Fibroblast of lung (primary cell): Measurements from ENCODE around the gene ALS2CL. TPM values are rescaled to one million over a fixed set of nuclear protein-coding genes. Genes with fewer than 3 reads are reported as not detected.

Experiments used
- DNase-seq, 2 donors: peaks; one replicate each; pipeline versions ENCODE4 v3.0.0 to v3.0.0-alpha.2; 2010; ENCODE audit warnings: low read depth in 2 of 2
- H2AFZ ChIP-seq: 2 replicates; pipeline ENCODE4 v1.5.1; 2012; ENCODE audit warnings: low read length, control low read depth, inconsistent platforms
- H3K27ac ChIP-seq: 2 replicates; pipeline ENCODE4 v1.5.1; 2011; ENCODE audit warnings: low read length, control low read depth; ENCODE audit not compliant: insufficient read depth
- H3K27me3 ChIP-seq: 2 replicates; pipeline ENCODE4 v1.5.1; 2011; ENCODE audit warnings: mild to moderate bottlenecking, low read length; ENCODE audit not compliant: control insufficient read depth, insufficient read depth
- H3K36me3 ChIP-seq: 2 replicates; pipeline ENCODE4 v1.5.1; 2011; ENCODE audit warnings: low read length; ENCODE audit not compliant: control insufficient read depth, insufficient read depth
- H3K4me1 ChIP-seq: 2 replicates; pipeline ENCODE4 v1.5.1; 2011; ENCODE audit warnings: low read length; ENCODE audit not compliant: control insufficient read depth, insufficient read depth; ENCODE audit errors: extremely low read depth
- H3K4me2 ChIP-seq: 2 replicates; pipeline ENCODE4 v1.5.1; 2011; ENCODE audit warnings: low read length, control low read depth; ENCODE audit not compliant: insufficient read depth; ENCODE audit errors: extremely low read depth
- H3K4me3 ChIP-seq, 4 experiments: fragments of 200-600 bp in 1 of 4; sonication (generic) in 1 of 4; replicated peaks in 1 of 4; 2 replicates each; pipeline ENCODE4 v1.5.1; 2011 to 2016; ENCODE audit warnings: low read length in 4 of 4, low read depth in 3 of 4, mild to moderate bottlenecking in 3 of 4, control low read depth in 2 of 4, inconsistent platforms in 1 of 4, mixed read lengths in 1 of 4; ENCODE audit not compliant: insufficient read depth in 1 of 4; ENCODE audit errors: control extremely low read depth in 1 of 4
- H3K79me2 ChIP-seq: 2 replicates; pipeline ENCODE4 v1.5.1; 2012; ENCODE audit warnings: mild to moderate bottlenecking, low read length, inconsistent platforms; ENCODE audit not compliant: control insufficient read depth, insufficient read depth
- H3K9ac ChIP-seq: 2 replicates; pipeline ENCODE4 v1.5.1; 2011; ENCODE audit warnings: mild to moderate bottlenecking, low read length, control low read depth; ENCODE audit not compliant: insufficient read depth
- H3K9me3 ChIP-seq: 2 replicates; pipeline ENCODE4 v1.5.1; 2012; ENCODE audit warnings: low read depth, low read length; ENCODE audit not compliant: control insufficient read depth, insufficient read depth
- H4K20me1 ChIP-seq: 2 replicates; pipeline ENCODE4 v1.5.1; 2011; ENCODE audit warnings: low read length; ENCODE audit not compliant: control insufficient read depth, insufficient read depth; ENCODE audit errors: extremely low read depth
- EZH2 ChIP-seq: IDR thresholded peaks from 2 replicates; pipeline ENCODE4 v1.5.1; 2012; ENCODE audit warnings: low read length, control low read depth, mild to moderate bottlenecking; ENCODE audit errors: missing control alignments
- polyA plus RNA-seq, 2 donors: library from polyadenylated mRNA; depleted of rRNA in 1 of 2; stranded (reverse) in 1 of 2; unstranded in 1 of 2; fragments of >200 nt; gene quantifications; 2 replicates each; pipeline ENCODE4 v1.2.1, GENCODE V29; 2011 to 2012; ENCODE audit warnings: missing spikeins in 1 of 2
- total RNA-seq: library from RNA; depleted of rRNA; stranded (reverse); fragments of >200 nt; gene quantifications from 2 replicates; pipeline ENCODE4 v1.2.1, GENCODE V29; 2014
- TF ChIP-seq, protein P1 (sequence below), 2 donors: IDR thresholded peaks in 1 of 2; conservative IDR thresholded peaks in 1 of 2; 1 replicate in 1 of 2; 2 replicates in 1 of 2; pipeline ENCODE4 v1.5.1; 2011 to 2012; ENCODE audit warnings: low read length in 2 of 2, control low read depth in 1 of 2, inconsistent platforms in 1 of 2, low read depth in 1 of 2, mild to moderate bottlenecking in 1 of 2

ALS2CL gene
- total and polyA plus RNA-seq, 2 donors (not counting 1 experiment from before 2014, with no cell fraction given): 4.4 to 19.7 TPM

DNA sequence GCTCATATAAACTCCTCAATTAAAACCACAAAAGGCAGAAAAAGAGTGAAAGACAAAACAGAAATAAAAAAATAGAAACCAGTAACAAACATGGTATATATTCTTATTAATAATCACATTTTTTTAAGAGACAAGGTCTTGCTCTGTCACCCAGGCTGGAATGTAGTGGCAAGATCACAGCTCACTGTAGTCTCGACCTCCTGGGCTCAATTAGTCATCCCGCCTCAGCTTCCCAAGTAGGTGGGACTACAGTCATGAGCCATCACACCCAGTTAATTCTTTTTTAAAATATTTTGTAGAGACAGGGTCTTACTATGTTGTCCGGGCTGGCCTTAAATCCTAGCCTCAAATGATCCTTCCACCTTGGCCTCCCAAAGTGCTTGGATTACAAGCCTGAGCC is 44.0 kb downstream of the ALS2CL start:
- DNase-seq: peak in 1 of 2 donors; percentile 27

DNA sequence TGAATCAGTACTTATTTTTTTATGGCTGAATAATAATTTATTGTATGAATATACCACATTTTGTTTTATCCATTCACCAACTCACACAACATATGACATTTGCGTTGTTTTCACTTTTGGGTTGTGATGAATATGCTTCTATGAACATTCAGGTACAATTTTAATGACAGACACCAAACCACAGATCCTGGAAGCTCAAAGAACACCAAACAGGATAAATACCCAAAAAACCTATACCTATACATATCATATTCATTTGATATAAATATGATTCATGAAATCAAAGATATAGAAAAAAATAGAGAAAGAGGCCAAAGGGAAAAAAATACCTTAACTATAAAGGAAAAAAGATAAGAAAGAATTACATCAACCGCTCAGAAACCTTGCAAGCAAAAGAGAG is 45.4 kb downstream of the ALS2CL start:
- H3K9ac ChIP-seq: no peak overlapping the region
- TF ChIP-seq, protein P1, sequence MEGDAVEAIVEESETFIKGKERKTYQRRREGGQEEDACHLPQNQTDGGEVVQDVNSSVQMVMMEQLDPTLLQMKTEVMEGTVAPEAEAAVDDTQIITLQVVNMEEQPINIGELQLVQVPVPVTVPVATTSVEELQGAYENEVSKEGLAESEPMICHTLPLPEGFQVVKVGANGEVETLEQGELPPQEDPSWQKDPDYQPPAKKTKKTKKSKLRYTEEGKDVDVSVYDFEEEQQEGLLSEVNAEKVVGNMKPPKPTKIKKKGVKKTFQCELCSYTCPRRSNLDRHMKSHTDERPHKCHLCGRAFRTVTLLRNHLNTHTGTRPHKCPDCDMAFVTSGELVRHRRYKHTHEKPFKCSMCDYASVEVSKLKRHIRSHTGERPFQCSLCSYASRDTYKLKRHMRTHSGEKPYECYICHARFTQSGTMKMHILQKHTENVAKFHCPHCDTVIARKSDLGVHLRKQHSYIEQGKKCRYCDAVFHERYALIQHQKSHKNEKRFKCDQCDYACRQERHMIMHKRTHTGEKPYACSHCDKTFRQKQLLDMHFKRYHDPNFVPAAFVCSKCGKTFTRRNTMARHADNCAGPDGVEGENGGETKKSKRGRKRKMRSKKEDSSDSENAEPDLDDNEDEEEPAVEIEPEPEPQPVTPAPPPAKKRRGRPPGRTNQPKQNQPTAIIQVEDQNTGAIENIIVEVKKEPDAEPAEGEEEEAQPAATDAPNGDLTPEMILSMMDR (conservative IDR thresholded peaks at IDR 0.05 in 1 of 2, IDR thresholded peaks at IDR 0.05 in 1 of 2; ENCODE audit: low read depth in 1 of 2, low read length in 2 of 2): no peak
- TF ChIP-seq EZH2: no peak
- H3K27me3 ChIP-seq: no peaks in the 10 kb centered on the region
- H3K4me1 ChIP-seq: peaks cover 8% of the 10 kb centered on the region
- no peaks in the 10 kb centered on the region for H3K36me3 ChIP-seq
- no peaks in the 10 kb centered on the region for H3K9me3 ChIP-seq
- no peaks in the 10 kb centered on the region for H3K79me2 ChIP-seq
- DNase-seq: no peak
- no peak overlapping the region for H3K4me2 ChIP-seq
- H3K27ac ChIP-seq: no peak overlapping the region
- no peaks in the 10 kb centered on the region for H4K20me1 ChIP-seq
- no peak overlapping the region for H2AFZ ChIP-seq
- H3K4me3 ChIP-seq: no peak overlapping the region

More for the DNA sequence above, 44.0 kb downstream of the ALS2CL start:
- Histone ChIP-seq H2AFZ (no peak overlapping the region), H3K27ac (no peak overlapping the region), H3K4me3 (no peak overlapping the region), H3K27me3 (no peaks in the 10 kb centered on the region), H3K4me2 (no peak overlapping the region), H3K9ac (no peak overlapping the region), H3K79me2 (no peaks in the 10 kb centered on the region), H3K9me3 (no peaks in the 10 kb centered on the region), H3K36me3 (no peaks in the 10 kb centered on the region), H3K4me1 (peaks cover 8% of the 10 kb centered on the region), H4K20me1 (no peaks in the 10 kb centered on the region)
- no peak for TF ChIP-seq EZH2
- TF ChIP-seq, protein P1 (conservative IDR thresholded peaks at IDR 0.05 in 1 of 2, IDR thresholded peaks at IDR 0.05 in 1 of 2; ENCODE audit: low read depth in 1 of 2, low read length in 2 of 2): no peak

DNA sequence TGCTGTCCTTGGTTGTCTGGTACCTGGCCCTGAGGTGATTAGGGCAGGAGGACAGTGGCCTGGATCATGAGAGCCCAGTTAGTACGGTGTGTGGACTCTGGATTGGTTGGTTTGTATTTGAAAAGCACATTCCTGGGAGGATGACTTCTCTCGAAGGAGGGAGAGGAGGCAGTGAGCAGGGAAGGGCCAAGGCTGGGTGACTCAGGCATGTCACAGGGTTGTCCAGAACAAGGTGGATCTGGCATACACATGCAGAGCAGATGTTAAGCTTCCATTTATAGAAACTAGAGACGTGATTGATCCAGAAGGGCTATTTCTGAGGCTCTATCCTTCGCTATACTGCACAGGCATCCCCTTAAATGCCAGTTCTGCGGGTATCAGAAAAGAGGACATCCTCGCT is 46.8 kb downstream of the ALS2CL start:
- Histone ChIP-seq H3K9ac (no peak overlapping the region), H3K4me2 (peak overlapping the region; percentile 32), H3K9me3 (no peaks in the 10 kb centered on the region), H3K36me3 (no peaks in the 10 kb centered on the region), H3K79me2 (no peaks in the 10 kb centered on the region), H3K4me1 (peaks cover 8% of the 10 kb centered on the region), H4K20me1 (no peaks in the 10 kb centered on the region), H3K4me3 (no peak overlapping the region), H3K27ac (peak overlapping the region; percentile 54), H3K27me3 (no peaks in the 10 kb centered on the region), H2AFZ (no peak overlapping the region)
- TF ChIP-seq, protein P1 (conservative IDR thresholded peaks at IDR 0.05 in 1 of 2, IDR thresholded peaks at IDR 0.05 in 1 of 2; ENCODE audit: low read depth in 1 of 2, low read length in 2 of 2): no peak
- no peak for TF ChIP-seq EZH2
- DNase-seq: peak; percentile 59 to 65
